Measurements from ENCODE around the gene WRNIP1.
A peak's percentile ranks its signal among the peaks of the same experiment; 100 is the strongest.

WRNIP1 gene

GRCh38 chr6:2809015-2809414, 43.8 kb downstream of the WRNIP1 start:
- no peak for DNase-seq

- no peak for DNase-seq
Measured at GRCh38 chr6:2810092-2810671, 45.0 kb downstream of the WRNIP1 start.

- DNase-seq = no peak
Measured at GRCh38 chr6:2812695-2813094, 47.5 kb downstream of the WRNIP1 start.

GRCh38 chr6:2816158-2816557, 51.0 kb downstream of the WRNIP1 start:
- DNase-seq = no peak

- peak; percentile 29 for DNase-seq
Measured at GRCh38 chr6:2817903-2818443, 52.8 kb downstream of the WRNIP1 start.

- DNase-seq = peak; percentile 26
Measured at GRCh38 chr6:2818593-2818992, 53.4 kb downstream of the WRNIP1 start.

- DNase-seq = no peak
Measured at GRCh38 chr6:2819115-2819514, 53.9 kb downstream of the WRNIP1 start.

GRCh38 chr6:2819978-2820377, 54.8 kb downstream of the WRNIP1 start:
- no peak for DNase-seq

GRCh38 chr6:2820415-2820814, 55.2 kb downstream of the WRNIP1 start:
- DNase-seq = no peak

GRCh38 chr6:2821554-2821953, 56.4 kb downstream of the WRNIP1 start:
- no peak for DNase-seq

GRCh38 chr6:2823104-2823850, 58.1 kb downstream of the WRNIP1 start:
- DNase-seq = no peak

GRCh38 chr6:2826131-2826530, 60.9 kb downstream of the WRNIP1 start:
- DNase-seq = no peak

GRCh38 chr6:2827142-2827541, 61.9 kb downstream of the WRNIP1 start:
- no peak for DNase-seq

GRCh38 chr6:2828629-2829028, 63.4 kb downstream of the WRNIP1 start:
- DNase-seq = no peak

GRCh38 chr6:2829253-2829652, 64.1 kb downstream of the WRNIP1 start:
- no peak for DNase-seq

GRCh38 chr6:2830183-2830582, 65.0 kb downstream of the WRNIP1 start:
- DNase-seq = no peak

GRCh38 chr6:2831392-2831791, 66.2 kb downstream of the WRNIP1 start:
- no peak for DNase-seq

GRCh38 chr6:2834262-2834661, 69.1 kb downstream of the WRNIP1 start:
- DNase-seq = no peak
